ENCODE results near the gene COPG2.

DNA sequence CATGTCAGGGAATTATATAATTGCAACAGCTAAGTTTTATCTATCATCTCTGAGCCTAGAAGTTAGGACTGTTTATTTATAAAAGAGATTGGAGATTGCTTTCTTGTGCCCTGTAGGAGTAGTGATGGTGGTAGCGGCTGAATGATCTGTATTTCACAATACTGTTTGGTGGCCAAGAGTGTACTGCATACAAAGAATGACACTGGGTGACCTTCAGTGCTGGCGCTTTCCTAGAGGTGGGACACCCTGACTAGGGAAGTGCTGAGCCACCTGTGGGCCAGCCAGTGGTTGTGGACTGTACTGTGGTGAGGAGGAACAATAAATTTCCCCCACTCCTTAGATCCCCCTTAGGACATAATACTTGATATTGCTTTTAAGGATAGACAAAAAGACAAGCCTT is 53.0 kb downstream of the COPG2 start:
- no peak for TF ChIP-seq EZH2 (IDR thresholded peaks at IDR 0.05; ENCODE audit: borderline replicate concordance, insufficient read depth, low read length, poor library complexity, severe bottlenecking)
- TF ChIP-seq, protein P1, sequence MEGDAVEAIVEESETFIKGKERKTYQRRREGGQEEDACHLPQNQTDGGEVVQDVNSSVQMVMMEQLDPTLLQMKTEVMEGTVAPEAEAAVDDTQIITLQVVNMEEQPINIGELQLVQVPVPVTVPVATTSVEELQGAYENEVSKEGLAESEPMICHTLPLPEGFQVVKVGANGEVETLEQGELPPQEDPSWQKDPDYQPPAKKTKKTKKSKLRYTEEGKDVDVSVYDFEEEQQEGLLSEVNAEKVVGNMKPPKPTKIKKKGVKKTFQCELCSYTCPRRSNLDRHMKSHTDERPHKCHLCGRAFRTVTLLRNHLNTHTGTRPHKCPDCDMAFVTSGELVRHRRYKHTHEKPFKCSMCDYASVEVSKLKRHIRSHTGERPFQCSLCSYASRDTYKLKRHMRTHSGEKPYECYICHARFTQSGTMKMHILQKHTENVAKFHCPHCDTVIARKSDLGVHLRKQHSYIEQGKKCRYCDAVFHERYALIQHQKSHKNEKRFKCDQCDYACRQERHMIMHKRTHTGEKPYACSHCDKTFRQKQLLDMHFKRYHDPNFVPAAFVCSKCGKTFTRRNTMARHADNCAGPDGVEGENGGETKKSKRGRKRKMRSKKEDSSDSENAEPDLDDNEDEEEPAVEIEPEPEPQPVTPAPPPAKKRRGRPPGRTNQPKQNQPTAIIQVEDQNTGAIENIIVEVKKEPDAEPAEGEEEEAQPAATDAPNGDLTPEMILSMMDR (IDR thresholded peaks at IDR 0.05; ENCODE audit: poor library complexity, severe bottlenecking) = no peak
- TF ChIP-seq RAD21 (conservative IDR thresholded peaks at IDR 0.05) = no peak
- TF ChIP-seq EP300 (conservative IDR thresholded peaks at IDR 0.05; ENCODE audit: poor library complexity, severe bottlenecking) = no peak
- no peak for TF ChIP-seq POLR2AphosphoS5 (IDR thresholded peaks at IDR 0.05)
